Adrenal gland (tissue), 5 donors: ENCODE measurements around the gene CRYBG1.

Source experiments
- POLR2A ChIP-seq, 2 donors: fragments of 450-650 bp; IDR thresholded peaks; one replicate each; pipeline ENCODE4 v1.6.1; 2017; ENCODE audit warnings: antibody characterized with exemption in 2 of 2, mild to moderate bottlenecking in 2 of 2, moderate library complexity in 1 of 2
- TF ChIP-seq, protein P1 (sequence below), 6 experiments: fragments of 450-650 bp in 4 of 6; fragments of 200-600 bp in 2 of 6; sonication (generic) in 1 of 6; IDR thresholded peaks; 1 replicate in 5 of 6; 2 replicates in 1 of 6; pipeline versions ENCODE4 v1.5.1 to v1.8.0; 2016 to 2021; ENCODE audit warnings: antibody characterized with exemption in 6 of 6, mild to moderate bottlenecking in 2 of 6, moderate library complexity in 1 of 6
- donor health status: DM: no; HTN: no; CAD: no.

DNA sequence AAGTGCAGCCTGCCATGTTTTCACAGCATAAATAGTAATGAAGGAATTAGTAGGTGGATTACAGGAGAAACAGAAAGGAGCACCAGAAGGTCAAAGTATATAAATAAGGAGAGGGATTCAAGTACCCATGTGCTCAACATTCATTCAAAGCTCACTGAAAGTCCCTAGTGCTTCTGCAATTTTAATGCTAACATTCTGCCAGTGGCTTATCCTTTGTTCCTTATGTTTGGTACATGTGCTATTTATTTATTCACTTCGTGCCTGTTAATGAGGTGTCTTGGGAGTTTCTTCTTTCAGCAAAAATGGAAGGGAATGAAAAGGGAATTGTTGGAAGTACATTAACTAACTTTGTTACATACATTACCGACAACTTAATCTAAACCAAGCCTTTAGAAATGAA lies 105.7 kb downstream of the CRYBG1 start:
- TF ChIP-seq POLR2A (IDR thresholded peaks at IDR 0.05) = no peak
- TF ChIP-seq, protein P1, sequence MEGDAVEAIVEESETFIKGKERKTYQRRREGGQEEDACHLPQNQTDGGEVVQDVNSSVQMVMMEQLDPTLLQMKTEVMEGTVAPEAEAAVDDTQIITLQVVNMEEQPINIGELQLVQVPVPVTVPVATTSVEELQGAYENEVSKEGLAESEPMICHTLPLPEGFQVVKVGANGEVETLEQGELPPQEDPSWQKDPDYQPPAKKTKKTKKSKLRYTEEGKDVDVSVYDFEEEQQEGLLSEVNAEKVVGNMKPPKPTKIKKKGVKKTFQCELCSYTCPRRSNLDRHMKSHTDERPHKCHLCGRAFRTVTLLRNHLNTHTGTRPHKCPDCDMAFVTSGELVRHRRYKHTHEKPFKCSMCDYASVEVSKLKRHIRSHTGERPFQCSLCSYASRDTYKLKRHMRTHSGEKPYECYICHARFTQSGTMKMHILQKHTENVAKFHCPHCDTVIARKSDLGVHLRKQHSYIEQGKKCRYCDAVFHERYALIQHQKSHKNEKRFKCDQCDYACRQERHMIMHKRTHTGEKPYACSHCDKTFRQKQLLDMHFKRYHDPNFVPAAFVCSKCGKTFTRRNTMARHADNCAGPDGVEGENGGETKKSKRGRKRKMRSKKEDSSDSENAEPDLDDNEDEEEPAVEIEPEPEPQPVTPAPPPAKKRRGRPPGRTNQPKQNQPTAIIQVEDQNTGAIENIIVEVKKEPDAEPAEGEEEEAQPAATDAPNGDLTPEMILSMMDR (IDR thresholded peaks at IDR 0.05) = no peak
